GM12878 (cell line): ENCODE measurements around the gene CCDC34. TPM values are rescaled to one million over a fixed set of nuclear protein-coding genes. Genes with fewer than 3 reads are reported as not detected.

Experiments
- ATAC-seq: fragments of 200-7000 bp; cut with Tn5 transposase; 3 replicates; pipeline ENCODE4 v1.9.1; 2020; ENCODE audit warnings: mild to moderate bottlenecking, moderate library complexity
- BruUV-seq: library from RNA; stranded (reverse); fragments of 400-500 nt; replicated peaks from 2 replicates; lab custom pipeline; 2021; lab: Mats Ljungman, UMichigan
- CTCF ChIA-PET: fragments of 300-600 bp; sonication (Branson Sonifier 250); formaldehyde crosslinking; extraction: SDS; loops from one replicate; lab custom pipeline; 2021; ENCODE audit warnings: inconsistent platforms; lab: Yijun Ruan, JAX
- POLR2A ChIA-PET: fragments of 350-600 bp; formaldehyde crosslinking; extraction: SDS; loops from one replicate; lab custom pipeline; 2021; ENCODE audit warnings: inconsistent platforms; lab: Charles Lee
- RAD21 ChIA-PET: fragments of 300-600 bp; sonication (Branson Sonifier 250); formaldehyde crosslinking; loops from one replicate; lab custom pipeline; 2023; ENCODE audit warnings: antibody characterized with exemption; ENCODE audit not compliant: unreplicated experiment; lab: Charles Lee
- SMC1A ChIA-PET: fragments of 300-600 bp; sonication (Branson Sonifier 250); formaldehyde crosslinking; loops from one replicate; lab custom pipeline; 2023; ENCODE audit not compliant: unreplicated experiment, uncharacterized antibody; lab: Charles Lee
- DNase-seq: peaks from one replicate; pipeline ENCODE4 v3.0.0-alpha.2; 2011; ENCODE audit warnings: low read depth, low spot score
- FAIRE-seq: peaks from 3 replicates; lab custom pipeline; 2011; peaks lifted over from hg19 to GRCh38; lab: Jason Lieb, UNC
- H2AFZ ChIP-seq: 2 replicates; pipeline ENCODE4 v1.6.0; 2011; ENCODE audit warnings: low read depth, low read length, control low read depth; ENCODE audit not compliant: control insufficient read depth
- H3K27ac ChIP-seq: 2 replicates; pipeline ENCODE4 v1.5.1; 2011; ENCODE audit warnings: control low read depth; ENCODE audit not compliant: control insufficient read depth, insufficient read depth
- H3K27me3 ChIP-seq, 2 experiments: replicated peaks in 1 of 2; 2 replicates each; pipeline versions ENCODE4 v1.6.0 to v1.6.1; 2011; ENCODE audit warnings: low read length in 1 of 2; ENCODE audit not compliant: control insufficient read depth in 2 of 2, insufficient read depth in 2 of 2
- H3K36me3 ChIP-seq, 2 experiments: 2 replicates each; pipeline ENCODE4 v1.5.1; 2011; ENCODE audit warnings: low read length in 1 of 2; ENCODE audit not compliant: control insufficient read depth in 2 of 2, insufficient read depth in 2 of 2
- H3K4me1 ChIP-seq: 2 replicates; pipeline ENCODE4 v1.6.1; 2011; ENCODE audit warnings: mild to moderate bottlenecking, low read length, moderate library complexity, mixed read lengths; ENCODE audit not compliant: control insufficient read depth, insufficient read depth
- H3K4me2 ChIP-seq: 2 replicates; pipeline ENCODE4 v1.6.0; 2011; ENCODE audit warnings: control low read depth; ENCODE audit not compliant: control insufficient read depth, insufficient read depth
- H3K4me3 ChIP-seq: fragments of 200-600 bp; sonication (generic); 2 replicates; pipeline ENCODE4 v1.5.1; 2016
- H3K79me2 ChIP-seq: 2 replicates; pipeline ENCODE4 v1.6.0; 2011; ENCODE audit warnings: low read length; ENCODE audit not compliant: control insufficient read depth, insufficient read depth
- H3K9ac ChIP-seq: 2 replicates; pipeline ENCODE4 v1.8.0; 2011; ENCODE audit warnings: low read length, control low read depth, mixed read lengths; ENCODE audit not compliant: control insufficient read depth, insufficient read depth
- H3K9me3 ChIP-seq: replicated peaks from 3 replicates; pipeline ENCODE4 v1.5.1; 2011; ENCODE audit warnings: mild to moderate bottlenecking, low read length; ENCODE audit not compliant: control insufficient read depth, insufficient read depth
- H4K20me1 ChIP-seq: 2 replicates; pipeline ENCODE4 v1.6.0; 2011; ENCODE audit not compliant: control insufficient read depth, insufficient read depth
- ESRRA ChIP-seq: IDR thresholded peaks from 2 replicates; pipeline ENCODE4 v1.6.1; 2012; ENCODE audit warnings: mild to moderate bottlenecking, low read length, improper control_type of control experiment
- IRF3 ChIP-seq: fragments of 450-650 bp; IDR thresholded peaks from 2 replicates; pipeline ENCODE4 v1.6.1; 2014; ENCODE audit warnings: mild to moderate bottlenecking
- KDM1A ChIP-seq: fragments of 200-600 bp; sonication (generic); IDR thresholded peaks from 2 replicates; pipeline ENCODE4 v1.6.1; 2016; ENCODE audit warnings: borderline replicate concordance
- MAX ChIP-seq: IDR thresholded peaks from 2 replicates; pipeline ENCODE4 v1.6.1; 2012; ENCODE audit warnings: low read depth, low read length, improper control_type of control experiment
- MTA2 ChIP-seq: fragments of 450-650 bp; IDR thresholded peaks from 2 replicates; pipeline ENCODE4 v1.6.1; 2016; ENCODE audit warnings: low read depth, mild to moderate bottlenecking, moderate library complexity
- PAX8 ChIP-seq: fragments of 450-650 bp; IDR thresholded peaks from 2 replicates; pipeline ENCODE4 v1.6.1; 2017; ENCODE audit warnings: mild to moderate bottlenecking, moderate library complexity
- SMARCA5 ChIP-seq: fragments of 450-650 bp; IDR thresholded peaks from 2 replicates; pipeline ENCODE4 v1.6.1; 2017; ENCODE audit warnings: mild to moderate bottlenecking
- SRF ChIP-seq, 2 experiments: IDR thresholded peaks; 2 replicates each; pipeline ENCODE4 v1.6.1; 2011; ENCODE audit warnings: low read depth in 2 of 2, low read length in 2 of 2, mild to moderate bottlenecking in 1 of 2, moderate library complexity in 1 of 2
- SUPT20H ChIP-seq: IDR thresholded peaks from 2 replicates; pipeline ENCODE4 v1.6.1; 2011; ENCODE audit warnings: low read depth, mild to moderate bottlenecking, low read length, moderate library complexity, borderline replicate concordance; ENCODE audit not compliant: control insufficient read depth
- WGBS: methylation state at CpG from one replicate; pipeline ENCODE4 v1.1.6; 2016; ENCODE audit warnings: low lambda C conversion rate; ENCODE audit not compliant: insufficient replicate concordance, insufficient coverage; ENCODE audit errors: missing lambda C conversion rate; 5-methylcytosine and 5-hydroxymethylcytosine counted together
- in situ Hi-C: fragments of 300-500 bp; cut with MboI; formaldehyde crosslinking; loops from 9 replicates; pipeline ENCODE4 v1.14.3; 2018; ENCODE audit warnings: mixed read lengths
- intact Hi-C: fragments of 100-400 bp; cut with micrococcal nuclease; formaldehyde crosslinking; loops from one replicate; pipeline ENCODE4 v1.14.2; 2022; ENCODE audit not compliant: unreplicated experiment
- polyA plus RNA-seq, 11 experiments: library from polyadenylated mRNA; depleted of rRNA in 4 of 11; unstranded in 6 of 11; stranded (reverse) in 5 of 11; fragments of >200 nt; fragmentation: Nextera tagmentation in 4 of 11; fragmentation: Illumina TruSeq in 1 of 11; extraction: Ambion mirVana in 4 of 11; extraction: Trizol in 1 of 11; gene quantifications; 1 replicate in 1 of 11; 2 replicates in 10 of 11; pipeline versions ENCODE4 v1.2.1 to v1.2.3, GENCODE V29; 2011 to 2016; ENCODE audit warnings: inconsistent platforms in 2 of 11, missing spikeins in 2 of 11, low read depth in 1 of 11
- total RNA-seq, 4 experiments: library from RNA; depleted of rRNA in 3 of 4; stranded (reverse); fragments of >200 nt in 3 of 4; fragmentation: Illumina TruSeq in 1 of 4; extraction: Trizol in 1 of 4; gene quantifications; 2 replicates each; pipeline versions ENCODE4 v1.2.1 to v1.2.3, GENCODE V29; 2013 to 2021
- TF ChIP-seq, protein P1 (sequence below): fragments of 450-650 bp; IDR thresholded peaks from 2 replicates; pipeline ENCODE4 v1.6.1; 2017; ENCODE audit warnings: mild to moderate bottlenecking, moderate library complexity

The CCDC34 gene
- total and polyA plus RNA-seq, 10 of the 15 experiments (the other 5 are each of a cell fraction or from before 2014, with no cell fraction given), result 6.2 to 39.1 (median 14.6) TPM

DNA sequence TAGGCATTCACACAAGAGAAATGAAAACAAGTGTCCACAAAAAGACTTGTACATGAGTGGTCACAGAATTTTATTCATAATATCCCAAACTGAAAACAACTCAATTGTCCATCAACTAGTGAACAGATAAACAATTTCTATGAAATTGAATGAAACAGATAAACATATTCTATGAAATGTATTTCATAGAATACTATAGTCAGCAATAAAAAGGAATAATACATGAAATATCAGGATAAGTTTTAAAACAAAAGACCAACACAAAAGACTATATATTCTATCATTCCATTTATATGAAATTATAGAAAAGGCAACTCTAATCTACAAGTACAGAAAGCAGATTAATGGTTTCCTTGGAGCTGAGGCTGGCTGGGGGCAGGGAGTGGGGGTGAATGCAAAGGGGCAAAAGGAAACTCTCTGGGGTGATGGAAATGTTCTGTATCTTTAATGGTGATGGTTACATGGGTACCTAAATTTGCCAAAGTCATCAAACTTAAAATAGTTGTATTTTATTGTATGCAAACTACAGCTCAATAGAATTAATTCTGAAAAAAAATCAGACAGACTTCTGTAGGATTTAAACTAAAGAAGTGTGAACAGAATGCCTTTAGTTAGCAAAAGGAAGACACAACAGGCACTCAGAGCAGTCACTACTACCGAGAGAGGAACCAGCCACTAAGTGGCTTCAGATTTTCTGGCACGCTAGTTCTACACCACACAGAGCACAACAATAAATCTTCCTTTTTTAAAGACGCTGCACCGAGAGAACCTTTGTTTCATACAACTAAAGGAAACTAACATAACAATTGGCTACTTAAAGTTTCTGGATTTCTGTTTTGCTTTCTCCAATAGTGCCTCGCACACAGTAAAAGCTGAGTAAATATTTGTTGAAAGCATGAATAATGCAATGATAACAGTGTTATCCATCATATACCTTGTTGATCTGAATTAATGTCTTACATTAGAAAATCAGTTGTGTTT lies 15.4 kb downstream of the CCDC34 start (continued):
- TF ChIP-seq, protein P1, sequence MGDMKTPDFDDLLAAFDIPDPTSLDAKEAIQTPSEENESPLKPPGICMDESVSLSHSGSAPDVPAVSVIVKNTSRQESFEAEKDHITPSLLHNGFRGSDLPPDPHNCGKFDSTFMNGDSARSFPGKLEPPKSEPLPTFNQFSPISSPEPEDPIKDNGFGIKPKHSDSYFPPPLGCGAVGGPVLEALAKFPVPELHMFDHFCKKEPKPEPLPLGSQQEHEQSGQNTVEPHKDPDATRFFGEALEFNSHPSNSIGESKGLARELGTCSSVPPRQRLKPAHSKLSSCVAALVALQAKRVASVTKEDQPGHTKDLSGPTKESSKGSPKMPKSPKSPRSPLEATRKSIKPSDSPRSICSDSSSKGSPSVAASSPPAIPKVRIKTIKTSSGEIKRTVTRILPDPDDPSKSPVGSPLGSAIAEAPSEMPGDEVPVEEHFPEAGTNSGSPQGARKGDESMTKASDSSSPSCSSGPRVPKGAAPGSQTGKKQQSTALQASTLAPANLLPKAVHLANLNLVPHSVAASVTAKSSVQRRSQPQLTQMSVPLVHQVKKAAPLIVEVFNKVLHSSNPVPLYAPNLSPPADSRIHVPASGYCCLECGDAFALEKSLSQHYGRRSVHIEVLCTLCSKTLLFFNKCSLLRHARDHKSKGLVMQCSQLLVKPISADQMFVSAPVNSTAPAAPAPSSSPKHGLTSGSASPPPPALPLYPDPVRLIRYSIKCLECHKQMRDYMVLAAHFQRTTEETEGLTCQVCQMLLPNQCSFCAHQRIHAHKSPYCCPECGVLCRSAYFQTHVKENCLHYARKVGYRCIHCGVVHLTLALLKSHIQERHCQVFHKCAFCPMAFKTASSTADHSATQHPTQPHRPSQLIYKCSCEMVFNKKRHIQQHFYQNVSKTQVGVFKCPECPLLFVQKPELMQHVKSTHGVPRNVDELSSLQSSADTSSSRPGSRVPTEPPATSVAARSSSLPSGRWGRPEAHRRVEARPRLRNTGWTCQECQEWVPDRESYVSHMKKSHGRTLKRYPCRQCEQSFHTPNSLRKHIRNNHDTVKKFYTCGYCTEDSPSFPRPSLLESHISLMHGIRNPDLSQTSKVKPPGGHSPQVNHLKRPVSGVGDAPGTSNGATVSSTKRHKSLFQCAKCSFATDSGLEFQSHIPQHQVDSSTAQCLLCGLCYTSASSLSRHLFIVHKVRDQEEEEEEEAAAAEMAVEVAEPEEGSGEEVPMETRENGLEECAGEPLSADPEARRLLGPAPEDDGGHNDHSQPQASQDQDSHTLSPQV, result no peak

DNA sequence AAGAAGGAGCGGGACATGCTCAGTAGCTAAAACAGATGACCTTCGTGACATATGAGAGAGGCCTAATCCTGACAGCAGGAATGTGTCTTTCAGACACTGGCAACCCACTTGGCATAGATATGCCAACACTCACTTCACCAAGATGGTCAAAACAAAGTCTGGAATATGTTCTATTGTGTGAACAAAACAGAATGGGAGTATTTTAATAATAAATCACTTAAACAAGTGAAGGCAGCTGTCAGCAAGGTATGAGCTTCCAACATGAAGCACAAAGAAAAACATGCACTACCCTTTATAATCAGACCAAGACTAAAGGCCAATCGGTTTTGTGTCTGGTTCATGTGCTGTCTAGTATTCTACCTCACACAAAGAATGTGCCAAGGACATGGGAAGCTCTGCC lies 23.1 kb downstream of the CCDC34 start:
- DNase-seq (no peak), ATAC-seq (no peak), FAIRE-seq (no peak)
- no peaks in the 10 kb centered on the region for H4K20me1 ChIP-seq
- no peaks in the 10 kb centered on the region for H3K27me3 ChIP-seq
- TF ChIP-seq KDM1A (no peak), SRF (IDR thresholded peaks at IDR 0.05; ENCODE audit: low read depth in 2 of 2, low read length in 2 of 2) (no peak), SMARCA5 (no peak), ESRRA (no peak), IRF3 (no peak), SUPT20H (no peak), MAX (no peak), PAX8 (no peak), MTA2 (no peak)
- no TSS peak for BruUV-seq
- no peak overlapping the region for H3K4me3 ChIP-seq
- SMC1A ChIA-PET, result interaction anchor here (1.1 kb wide), 1 partner anchor 27 kb away, joined by 3 read pairs; no protein-coding TSS in a partner anchor
- in situ Hi-C loops (no loop called here), intact Hi-C loops (no loop called here)
- 92% methylated on average over 3 of the region's 3 CpGs for WGBS
- no peaks in the 10 kb centered on the region for H3K9me3 ChIP-seq
- RAD21 ChIA-PET, result no interaction called here
- H3K4me2 ChIP-seq, result no peak overlapping the region
- H3K4me1 ChIP-seq, result no peaks in the 10 kb centered on the region
- H3K27ac ChIP-seq, result no peak overlapping the region
- H2AFZ ChIP-seq, result no peak overlapping the region
- no peak overlapping the region for H3K9ac ChIP-seq
- no peaks in the 10 kb centered on the region for H3K79me2 ChIP-seq
- H3K36me3 ChIP-seq, result no peaks in the 10 kb centered on the region; a peak in 1 of 4 replicates
- CTCF ChIA-PET, result interaction anchor here (1.1 kb wide), 1 partner anchor 27 kb away, joined by 3 read pairs; no protein-coding TSS in a partner anchor
- POLR2A ChIA-PET, result interaction anchor here (0.6 to 0.7 kb wide), 2 partner anchors 44 to 134 kb away, joined by 3 read pairs; no protein-coding TSS in a partner anchor
